Measurements from ENCODE around the gene DGKZ. TPM values are rescaled to one million over a fixed set of nuclear protein-coding genes. Genes with fewer than 3 reads are reported as not detected.

Gene DGKZ
- total RNA-seq, 4 donors from 2014 or later = 104 to 270 (median 200) TPM

DNA sequence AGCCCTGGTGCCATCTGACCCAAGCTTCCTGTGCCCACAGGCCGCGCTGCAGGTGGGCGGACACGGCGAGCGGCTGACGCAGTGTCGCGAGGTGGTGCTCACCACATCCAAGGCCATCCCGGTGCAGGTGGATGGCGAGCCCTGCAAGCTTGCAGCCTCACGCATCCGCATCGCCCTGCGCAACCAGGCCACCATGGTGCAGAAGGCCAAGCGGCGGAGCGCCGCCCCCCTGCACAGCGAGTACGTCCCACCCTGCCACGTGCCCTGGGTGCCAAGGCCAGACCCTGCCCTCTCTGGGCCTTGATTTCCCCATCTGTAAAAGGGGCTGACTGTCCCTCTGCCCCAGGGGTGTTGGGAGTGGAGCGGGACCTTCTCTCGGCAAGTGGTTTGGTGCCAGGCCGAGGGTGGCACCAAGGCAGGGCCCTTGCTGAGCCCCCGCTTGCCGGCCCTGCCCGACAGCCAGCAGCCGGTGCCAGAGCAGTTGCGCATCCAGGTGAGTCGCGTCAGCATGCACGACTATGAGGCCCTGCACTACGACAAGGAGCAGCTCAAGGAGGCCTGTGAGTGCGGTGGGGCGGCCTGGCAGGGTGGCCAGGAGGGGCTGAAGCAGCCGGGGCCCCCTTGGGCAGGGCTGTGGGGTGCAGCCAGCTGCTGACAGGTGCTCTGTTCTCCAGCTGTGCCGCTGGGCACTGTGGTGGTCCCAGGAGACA lies 28.3 kb downstream of the DGKZ start:
- Histone ChIP-seq H3K36me3 (peaks cover 0 to 64% (median 0%) of the 10 kb centered on the region in 3 donors), H3K27ac (no peak overlapping the region), H3K27me3 (no peaks in the 10 kb centered on the region), H3K9me3 (no peaks in the 10 kb centered on the region), H3K4me1 (peaks cover 0 to 10% (median 0%) of the 10 kb centered on the region in 4 donors), H3K4me3 (no peak overlapping the region)
- no peak for DNase-seq
- no peak for TF ChIP-seq CTCF (IDR thresholded peaks at IDR 0.05)
- TF ChIP-seq POLR2A (IDR thresholded peaks at IDR 0.05) = no peak

- TF ChIP-seq CTCF (IDR thresholded peaks at IDR 0.05) (no peak), POLR2A (IDR thresholded peaks at IDR 0.05) (no peak)
- Histone ChIP-seq H3K4me1 (peaks cover 0 to 10% (median 0%) of the 10 kb centered on the region in 4 donors), H3K27ac (no peak overlapping the region), H3K36me3 (peaks cover 0 to 61% (median 0%) of the 10 kb centered on the region in 3 donors), H3K27me3 (no peaks in the 10 kb centered on the region), H3K9me3 (no peaks in the 10 kb centered on the region), H3K4me3 (no peak overlapping the region)
- no peak for DNase-seq
These were observed 29.2 kb downstream of the DGKZ start for GRCh38 chr11:46376258-46377050.

DNA sequence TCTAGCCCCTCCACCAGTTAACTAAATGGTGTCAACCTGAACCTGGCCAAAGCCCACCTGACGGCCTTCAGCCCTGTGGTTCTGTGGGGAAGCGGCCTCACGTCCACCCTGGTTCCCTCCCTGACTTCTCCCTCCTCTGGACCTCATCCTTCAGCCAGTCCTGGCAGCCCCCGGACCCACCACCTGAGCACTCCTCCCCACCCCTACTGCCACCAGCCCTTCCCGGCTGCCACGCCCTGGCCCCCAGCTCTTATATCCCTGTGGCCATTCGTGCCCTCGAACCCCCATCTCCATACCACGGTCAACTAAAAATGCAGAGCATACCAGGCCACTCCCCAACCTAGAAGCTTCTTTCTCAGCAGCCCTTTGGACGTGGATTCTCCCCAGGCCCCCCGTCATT lies 30.0 kb downstream of the DGKZ start:
- peaks cover 0 to 18% (median 6%) of the 10 kb centered on the region in 4 donors for H3K4me1 ChIP-seq
- no peak overlapping the region for H3K4me3 ChIP-seq
- no peak for TF ChIP-seq CTCF (IDR thresholded peaks at IDR 0.05)
- no peak for TF ChIP-seq POLR2A (IDR thresholded peaks at IDR 0.05)
- H3K9me3 ChIP-seq = no peaks in the 10 kb centered on the region
- no peaks in the 10 kb centered on the region for H3K27me3 ChIP-seq
- no peak overlapping the region for H3K27ac ChIP-seq
- H3K36me3 ChIP-seq = peaks cover 0 to 52% (median 0%) of the 10 kb centered on the region in 3 donors
- no peak for DNase-seq

DNA sequence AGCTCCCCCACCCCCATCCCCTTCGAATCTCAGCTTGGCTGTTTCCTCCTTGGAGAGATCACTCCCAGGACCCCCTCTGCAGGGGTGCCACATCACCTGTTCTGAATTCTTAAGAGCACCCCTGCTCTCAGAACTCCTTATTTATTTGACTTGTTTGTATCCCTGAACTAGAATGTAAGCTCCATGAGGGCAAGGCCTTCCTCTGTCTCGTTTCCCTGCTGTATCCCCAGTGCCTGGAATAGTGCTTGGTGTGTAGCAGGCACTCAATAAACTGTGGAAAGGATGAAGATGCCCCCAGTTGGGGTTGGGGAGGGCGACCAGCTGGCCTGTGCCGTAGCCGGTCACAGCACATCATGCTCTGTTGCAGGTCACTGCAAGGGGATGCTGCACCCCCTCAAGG lies 30.6 kb downstream of the DGKZ start:
- peaks cover 0 to 47% (median 0%) of the 10 kb centered on the region in 3 donors for H3K36me3 ChIP-seq
- DNase-seq = no peak
- no peaks in the 10 kb centered on the region for H3K9me3 ChIP-seq
- TF ChIP-seq POLR2A (IDR thresholded peaks at IDR 0.05) (no peak), CTCF (IDR thresholded peaks at IDR 0.05) (no peak)
- no peaks in the 10 kb centered on the region for H3K27me3 ChIP-seq
- H3K4me1 ChIP-seq = peaks cover 0 to 23% (median 9%) of the 10 kb centered on the region in 4 donors
- H3K27ac ChIP-seq = no peak overlapping the region
- no peak overlapping the region for H3K4me3 ChIP-seq

GRCh38 chr11:46378296-46378695 lies 31.0 kb downstream of the DGKZ start:
- H3K36me3 ChIP-seq = peaks cover 0 to 44% (median 0%) of the 10 kb centered on the region in 3 donors
- peaks cover 0 to 28% (median 9%) of the 10 kb centered on the region in 4 donors for H3K4me1 ChIP-seq
- peak overlapping the region in 1 of 4 donors; percentile 78 for H3K27ac ChIP-seq

More at GRCh38 chr11:46378296-46378695, 31.0 kb downstream of the DGKZ start:
- H3K27me3 ChIP-seq = no peaks in the 10 kb centered on the region
- TF ChIP-seq POLR2A (IDR thresholded peaks at IDR 0.05) (no peak), CTCF (IDR thresholded peaks at IDR 0.05) (no peak)
- no peaks in the 10 kb centered on the region for H3K9me3 ChIP-seq
- no peak overlapping the region for H3K4me3 ChIP-seq
- DNase-seq = no peak

All from Peyer's patch (tissue), 4 donors.